Effector CD4-positive, alpha-beta T cell (primary cell): ENCODE results near the gene ARHGAP24.

ENCODE experiments used
- DNase-seq: peaks from one replicate; pipeline ENCODE4 v3.0.0-alpha.2; 2020

ARHGAP24 gene

DNA sequence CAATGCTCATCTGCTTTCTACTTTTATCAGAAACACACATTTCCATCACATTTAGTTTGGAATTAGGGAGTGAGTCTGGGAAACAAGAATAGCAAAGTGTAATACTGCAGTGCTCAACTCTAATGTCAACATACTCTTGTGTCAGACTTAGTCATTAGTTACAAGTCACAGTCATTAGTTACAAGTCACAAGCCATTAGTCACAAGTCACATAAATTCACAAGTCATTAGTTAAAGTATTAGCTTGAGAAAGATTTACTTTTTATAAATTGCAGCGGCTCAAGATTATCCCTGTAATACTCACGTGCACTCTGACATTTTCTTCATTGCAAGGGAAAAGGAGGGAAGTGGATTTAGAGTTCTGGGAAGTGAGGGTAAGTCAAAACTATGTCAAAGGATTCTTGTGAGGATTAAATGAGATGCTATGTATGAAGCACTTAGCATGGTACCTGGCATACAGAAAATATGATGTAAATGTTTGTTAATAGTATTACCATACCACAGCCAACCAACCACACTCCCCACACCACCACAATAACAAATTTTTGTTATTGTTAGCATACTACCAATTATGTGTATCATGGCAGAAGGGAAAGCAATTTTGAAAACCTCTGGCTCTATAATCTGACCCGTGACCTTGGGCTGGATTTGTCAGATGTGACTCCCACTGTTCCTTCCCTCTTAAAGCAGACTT, 116.6 kb downstream of the ARHGAP24 start:
- no peak for DNase-seq

DNA sequence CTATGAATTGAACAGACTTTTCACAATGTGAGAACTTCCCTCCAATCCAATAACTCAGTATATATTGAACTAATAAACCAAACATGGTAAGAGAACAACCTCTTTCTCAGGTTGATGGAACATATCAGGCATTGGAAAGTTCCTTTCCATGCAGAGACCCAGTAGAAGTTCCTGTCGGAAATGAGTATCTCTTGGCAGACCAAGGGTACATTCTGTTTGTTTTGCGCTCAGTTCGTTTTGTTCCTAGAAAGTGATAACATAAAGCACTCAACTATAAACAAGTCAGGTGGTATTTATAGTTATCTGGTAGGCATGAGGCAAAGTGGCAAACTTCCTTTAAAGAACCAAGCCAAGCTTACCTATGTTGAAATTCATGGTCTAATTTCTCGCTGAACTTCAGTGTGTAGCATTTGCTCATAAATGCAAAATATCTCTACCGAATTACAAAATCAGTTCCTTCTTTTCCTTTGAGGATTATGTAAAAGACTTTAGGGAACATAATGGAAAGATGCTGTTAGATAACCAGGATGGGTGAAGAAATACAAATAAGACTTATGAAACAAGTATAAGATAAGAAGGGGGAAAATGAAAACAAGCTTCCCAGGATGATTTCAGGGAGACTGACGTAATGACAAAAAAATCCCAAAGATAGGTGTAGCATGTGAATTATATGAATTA, 120.3 kb downstream of the ARHGAP24 start:
- no peak for DNase-seq

DNA sequence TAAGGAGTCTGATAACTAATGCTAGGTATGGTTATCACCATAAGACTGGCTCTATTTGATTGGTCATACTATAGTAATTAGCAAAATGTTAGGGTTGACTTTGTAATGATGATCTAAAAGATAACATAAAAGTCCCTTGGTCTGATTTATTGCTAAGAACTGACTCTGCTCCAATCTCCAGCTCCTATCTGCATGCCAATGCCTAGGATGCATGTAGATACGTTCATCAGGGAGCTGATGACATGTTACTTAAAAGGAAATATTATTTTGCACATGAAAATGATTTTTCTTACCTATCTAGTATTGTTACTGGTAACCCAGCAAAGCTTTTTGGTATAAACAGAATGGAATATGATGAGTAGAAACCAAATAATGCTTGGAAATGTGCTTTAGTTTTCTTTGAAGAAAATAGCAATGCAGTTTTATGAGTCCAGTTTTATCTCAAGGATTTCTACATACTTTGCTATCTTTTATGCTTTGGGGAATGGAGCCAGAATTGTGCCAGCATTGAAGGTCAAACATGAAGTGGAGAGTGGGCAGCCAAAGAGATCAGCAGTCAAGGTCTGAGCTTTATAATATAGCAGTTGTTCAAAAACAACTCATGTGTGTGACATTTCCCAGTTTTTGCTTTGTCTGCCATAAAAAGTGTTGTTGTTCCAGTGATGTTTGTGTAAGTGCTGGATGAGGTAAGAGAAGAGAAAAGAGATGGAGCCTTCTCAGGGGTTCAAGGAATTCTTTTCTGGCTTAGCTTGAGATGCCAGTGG, 121.0 kb downstream of the ARHGAP24 start:
- no peak for DNase-seq

DNA sequence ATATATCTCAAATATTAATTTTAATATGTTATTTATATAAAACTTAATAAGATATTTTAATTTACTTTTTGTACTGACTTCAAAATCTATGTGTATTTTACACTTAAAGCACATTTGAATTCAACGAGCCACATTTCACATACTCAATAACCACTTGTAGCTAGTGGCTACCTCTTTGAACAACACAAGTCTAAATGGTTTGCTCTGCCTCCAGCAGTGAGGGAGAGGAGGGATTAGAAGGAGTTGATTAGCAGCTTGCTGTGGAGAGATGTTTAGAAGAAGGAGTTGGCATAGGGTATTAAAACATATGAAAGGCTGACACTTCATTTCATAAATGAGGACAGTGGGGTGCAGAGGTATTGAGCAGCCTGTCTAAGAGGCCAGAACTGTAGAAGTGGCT, 124.0 kb downstream of the ARHGAP24 start:
- DNase-seq, result no peak

DNA sequence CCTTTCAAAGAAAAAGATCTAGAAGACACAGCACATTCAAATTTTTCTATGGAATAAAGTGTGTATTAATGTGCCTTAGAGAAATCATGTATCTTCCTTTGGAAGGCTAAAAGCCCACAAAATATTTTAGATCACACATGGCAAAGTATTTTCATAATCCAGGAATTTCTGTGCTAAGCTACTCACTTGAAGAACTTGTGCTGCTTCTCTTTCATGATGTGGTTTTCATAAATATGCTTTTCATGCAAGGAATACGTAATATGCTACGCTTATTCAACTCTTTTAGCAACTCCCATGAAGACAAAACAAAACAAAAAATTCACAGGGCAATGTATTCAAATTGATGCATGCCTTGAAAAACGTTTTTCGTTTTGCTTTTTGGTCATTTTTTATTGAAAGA, 125.6 kb downstream of the ARHGAP24 start:
- DNase-seq, result no peak

DNA sequence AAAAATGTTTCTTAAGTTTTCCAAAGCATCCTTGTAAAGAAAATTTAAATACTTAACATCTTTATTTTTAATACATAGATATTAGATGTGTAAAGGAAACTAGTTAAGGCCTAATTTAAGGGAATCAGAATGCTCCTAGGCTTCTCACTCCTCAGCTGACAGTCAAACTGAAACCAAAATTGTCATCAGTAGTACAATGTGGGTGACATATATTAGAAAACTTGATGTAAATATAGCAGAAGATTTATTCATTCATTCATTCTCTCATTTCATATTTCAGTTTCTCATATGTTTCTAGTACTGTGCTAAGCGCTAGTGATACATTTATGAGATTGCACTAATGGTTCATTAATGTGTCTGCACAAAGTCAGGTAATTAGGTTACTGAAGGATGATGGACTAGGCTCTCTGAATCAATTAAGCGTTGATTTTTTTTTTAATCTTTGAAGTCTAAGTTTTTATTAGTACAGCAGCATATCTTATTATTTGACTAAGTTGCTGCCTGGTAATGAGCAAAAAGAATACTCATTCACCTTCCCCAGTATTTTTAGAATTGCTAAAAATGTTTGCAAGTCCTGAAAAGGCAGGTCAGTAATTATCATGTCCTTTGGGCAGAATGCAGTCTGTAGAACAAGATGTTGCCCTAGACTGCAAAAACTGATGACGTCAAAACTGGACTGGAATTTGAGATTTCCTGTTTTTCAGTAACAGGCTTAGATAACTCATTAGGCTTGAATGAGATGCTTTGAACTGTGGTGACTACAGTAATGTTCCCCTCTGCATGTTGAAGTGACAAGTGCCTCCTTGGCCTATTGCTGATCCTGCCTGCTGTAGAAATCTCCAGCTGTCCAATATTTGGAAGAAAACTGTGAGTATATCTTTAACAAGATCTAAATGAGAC, 128.7 kb downstream of the ARHGAP24 start:
- DNase-seq, result no peak

DNA sequence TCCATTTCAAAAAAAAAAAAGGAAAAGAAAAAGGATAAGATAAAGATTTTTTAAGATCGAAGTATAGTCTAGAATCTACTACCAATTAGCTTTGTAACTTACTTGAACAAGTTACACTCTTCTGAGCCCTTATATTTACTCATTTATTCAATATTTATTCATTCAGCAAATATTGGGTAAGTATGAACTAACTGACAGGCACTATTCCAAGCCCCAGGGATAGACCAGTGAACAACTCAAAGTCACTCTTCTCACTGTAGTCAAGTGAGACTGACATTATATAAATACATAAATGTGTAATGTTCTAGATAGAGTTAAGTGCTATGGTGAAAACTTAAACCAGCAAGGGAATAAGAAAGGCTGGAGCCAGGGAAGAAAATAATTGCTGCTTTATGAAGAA, 131.6 kb downstream of the ARHGAP24 start:
- no peak for DNase-seq

DNA sequence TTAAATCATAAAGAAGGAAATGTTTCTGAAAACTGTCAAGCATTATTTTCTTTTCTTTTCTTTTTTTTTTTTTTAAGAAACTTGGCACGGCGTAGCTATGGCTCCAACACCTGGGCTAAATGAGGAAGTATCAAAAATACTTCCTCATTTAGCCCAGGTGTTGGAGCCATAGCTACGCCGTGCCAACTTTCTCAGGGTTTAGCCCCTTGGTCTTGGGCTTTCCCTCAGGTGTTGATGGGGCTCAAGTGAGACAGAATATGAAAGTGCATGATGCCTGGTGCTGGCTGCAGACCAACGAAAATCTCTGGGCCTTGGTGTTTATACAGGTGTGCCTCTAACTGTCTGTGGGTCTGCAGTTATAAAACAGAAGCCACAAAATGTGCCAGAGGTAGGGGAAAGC, 132.7 kb downstream of the ARHGAP24 start:
- no peak for DNase-seq

DNA sequence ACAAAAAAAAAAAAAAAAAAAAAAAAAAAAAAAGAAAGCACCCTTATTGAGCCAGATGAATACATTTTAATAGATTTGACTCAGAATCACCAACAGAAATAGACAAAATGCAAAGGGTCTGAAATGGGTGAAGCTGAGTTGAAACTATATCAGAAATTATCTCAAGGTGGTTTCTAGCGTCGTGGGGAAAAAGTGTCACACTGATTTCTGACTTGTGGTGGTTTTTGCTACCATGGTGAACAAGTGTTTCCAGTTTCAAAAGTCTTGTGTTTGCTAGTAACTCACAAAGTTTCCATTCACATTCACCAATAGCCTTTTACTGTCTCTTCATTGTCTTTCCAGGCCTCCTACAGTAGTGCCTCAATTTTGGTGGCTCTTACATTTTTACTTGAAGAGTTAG, 135.5 kb downstream of the ARHGAP24 start:
- no peak for DNase-seq

DNA sequence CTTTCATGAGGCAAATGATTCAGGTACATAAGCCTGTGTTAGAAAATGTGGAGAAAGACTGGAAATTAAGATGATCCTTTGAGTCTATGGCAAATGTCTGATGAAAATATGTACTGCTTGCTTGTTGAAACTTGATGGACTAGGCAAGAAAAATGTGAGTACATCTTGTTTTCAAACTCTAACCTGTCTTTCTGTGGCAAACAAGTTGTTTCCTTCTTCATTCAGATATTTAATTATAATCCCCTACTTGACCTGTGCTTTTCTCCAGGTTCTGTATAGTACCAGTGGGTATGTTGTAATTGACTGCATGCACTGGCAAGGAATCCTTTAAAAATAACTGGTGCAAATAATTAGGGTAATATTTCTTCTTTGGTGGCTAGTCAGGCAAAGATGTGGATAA, 136.7 kb downstream of the ARHGAP24 start:
- no peak for DNase-seq

DNA sequence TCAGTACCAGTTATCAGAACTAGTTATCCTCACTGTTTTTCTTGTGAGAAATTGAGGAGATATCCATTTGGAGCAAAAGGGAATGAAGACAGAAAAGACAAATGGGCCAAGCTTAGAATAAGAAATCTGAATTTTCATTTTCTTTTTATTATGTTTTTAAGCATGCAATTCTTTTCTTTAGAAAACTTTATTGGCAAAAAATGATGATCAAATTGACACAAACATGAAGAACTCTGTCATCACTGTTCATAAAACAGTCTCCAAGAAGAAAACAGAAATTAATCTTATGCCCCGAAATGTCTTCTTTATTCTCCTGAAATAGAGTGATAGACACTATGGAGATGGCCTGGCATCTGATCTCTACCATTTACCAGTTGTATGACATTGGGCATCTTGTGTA, 139.0 kb downstream of the ARHGAP24 start:
- DNase-seq, result no peak

DNA sequence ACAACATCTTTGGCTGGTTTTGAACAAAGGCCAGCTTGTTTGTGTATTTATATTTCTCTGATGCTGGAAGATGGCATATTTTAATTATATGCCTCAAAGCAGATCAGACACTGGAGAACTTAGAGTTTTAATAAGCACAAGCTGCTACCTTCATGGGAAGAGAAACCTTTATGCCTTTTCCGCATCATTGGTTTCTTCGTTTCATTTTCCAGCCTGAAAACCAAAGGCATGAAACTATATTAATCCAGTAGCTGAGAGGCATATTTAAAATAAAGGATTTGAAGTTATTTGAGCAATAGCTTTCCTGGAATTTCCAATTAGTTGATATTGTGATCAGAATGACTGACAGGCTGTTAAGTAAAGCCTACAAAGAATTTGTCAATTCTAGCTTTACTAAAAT, 141.0 kb downstream of the ARHGAP24 start:
- no peak for DNase-seq

DNA sequence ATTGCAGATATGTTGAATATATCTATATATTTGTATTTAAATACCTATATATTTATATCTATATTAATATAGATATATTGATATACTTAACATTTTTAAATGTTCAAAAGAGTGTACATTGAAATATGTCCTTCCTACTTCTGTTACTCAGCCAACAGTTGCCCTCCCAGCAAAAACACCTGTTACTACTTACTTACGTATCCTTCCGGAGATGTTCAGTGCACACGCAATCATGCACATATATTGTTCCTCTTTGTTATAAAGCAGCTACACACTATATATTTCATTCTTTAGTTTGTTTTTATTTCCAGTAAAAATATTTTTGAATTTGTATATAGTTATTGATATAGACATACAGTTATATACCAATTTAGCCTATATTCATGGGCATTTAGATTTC, 142.3 kb downstream of the ARHGAP24 start:
- DNase-seq, result no peak

DNA sequence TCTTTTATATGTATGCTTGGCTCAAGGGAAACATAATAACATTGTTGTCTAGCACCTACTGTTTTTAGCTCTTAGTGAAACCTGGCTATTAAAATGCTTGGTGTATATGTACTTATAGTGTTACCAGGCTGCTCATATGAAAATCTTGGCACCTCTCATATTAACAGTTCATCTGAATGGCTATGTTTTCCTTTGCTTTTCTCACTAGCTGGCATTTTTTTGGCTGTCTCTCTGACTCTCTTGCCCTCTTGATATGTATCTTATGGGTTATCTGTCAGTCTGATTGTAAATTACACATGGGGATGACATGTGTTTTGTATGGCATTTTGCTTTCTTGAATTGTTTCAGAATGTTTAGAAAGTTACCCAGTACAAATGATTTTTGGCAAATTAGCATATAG, 158.0 kb downstream of the ARHGAP24 start:
- DNase-seq, result no peak

DNA sequence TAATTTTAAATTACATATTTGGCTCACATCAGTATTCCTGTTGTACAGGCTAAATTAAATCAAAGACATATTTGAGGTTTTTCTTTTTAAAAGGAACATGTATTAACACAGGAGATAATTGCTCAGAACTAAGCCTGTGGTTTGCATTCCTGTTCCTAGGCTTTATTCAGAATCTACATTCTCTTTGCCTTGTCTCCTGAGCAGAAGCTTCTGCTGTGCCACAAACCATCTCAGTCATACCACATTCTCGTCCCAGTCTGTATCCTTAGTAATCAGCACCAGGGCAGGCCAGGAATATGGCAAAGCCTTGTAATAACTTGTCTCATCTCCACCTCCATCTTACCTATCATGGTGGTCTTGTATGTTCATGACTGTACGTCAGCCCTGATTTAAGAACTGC, 162.8 kb downstream of the ARHGAP24 start:
- no peak for DNase-seq

DNA sequence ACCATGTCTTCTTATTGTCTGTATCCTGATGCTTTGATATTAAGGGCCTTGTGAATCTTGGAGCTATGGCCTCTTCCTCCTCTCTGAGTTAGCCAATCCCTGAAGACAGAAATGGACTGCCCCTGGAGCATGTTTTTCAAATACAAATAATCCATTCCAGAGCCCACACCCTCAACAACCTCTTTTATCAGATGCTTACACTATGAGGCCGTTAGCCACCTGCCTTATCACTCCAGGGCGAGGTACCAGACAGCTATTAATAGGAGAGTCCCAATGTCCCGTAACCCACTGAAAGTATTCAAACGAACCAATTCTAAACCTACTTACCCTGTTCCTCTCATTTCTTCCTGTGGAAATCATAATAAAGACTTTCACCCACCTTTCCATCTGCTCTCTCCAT, 165.0 kb downstream of the ARHGAP24 start:
- no peak for DNase-seq

DNA sequence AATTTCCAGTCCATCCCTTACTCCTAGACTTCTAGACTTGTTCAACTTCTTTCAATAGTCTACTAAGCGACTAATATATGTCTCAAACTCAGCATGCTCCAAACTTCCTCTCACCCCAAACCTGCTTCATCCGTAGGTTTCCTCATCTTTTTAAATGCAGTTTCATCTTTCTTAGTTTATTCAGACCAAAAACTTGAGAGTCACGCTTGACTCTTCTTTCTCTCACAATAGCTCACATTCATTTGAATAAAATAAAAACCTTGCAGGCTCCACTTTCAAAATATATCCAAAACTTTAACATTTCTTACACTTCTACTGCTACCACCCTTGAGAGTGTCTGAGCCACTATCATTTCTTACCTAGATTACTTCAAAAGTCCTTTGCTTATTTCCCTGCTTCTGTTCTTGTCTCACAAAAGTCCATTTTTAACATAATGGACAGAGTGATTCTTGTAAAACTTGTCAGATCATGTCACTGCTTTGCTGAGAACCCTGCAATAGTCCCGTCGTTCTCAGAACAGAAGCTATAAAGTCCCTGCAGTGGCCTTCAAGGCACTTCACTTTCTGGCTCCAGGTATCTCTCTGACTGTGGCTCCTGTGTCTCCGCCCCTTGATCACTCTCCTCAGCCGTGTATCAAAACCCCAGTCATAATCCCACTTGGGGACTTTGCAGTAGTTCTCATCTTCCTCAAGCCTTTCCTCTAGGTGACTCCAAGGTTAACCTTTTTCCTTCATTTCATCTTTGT, 167.6 kb downstream of the ARHGAP24 start:
- no peak for DNase-seq

DNA sequence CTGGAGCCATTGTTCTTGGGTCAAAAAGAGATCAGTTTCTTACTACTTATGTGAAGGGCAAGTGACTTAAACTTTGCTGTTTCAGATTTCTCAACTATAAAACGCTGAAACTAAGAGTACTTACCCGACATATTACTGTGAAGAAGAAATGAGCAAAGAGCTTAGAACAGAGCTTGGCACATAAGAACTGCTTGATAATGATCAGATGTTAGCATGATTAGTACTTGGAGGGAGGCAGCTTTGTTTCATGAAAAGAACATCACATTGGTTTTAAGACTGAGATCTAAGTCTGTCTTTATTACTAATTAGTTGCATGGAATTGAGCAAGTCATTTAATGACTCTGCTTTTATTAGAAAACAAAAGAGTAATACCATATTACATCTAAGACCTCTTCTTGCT, 169.1 kb downstream of the ARHGAP24 start:
- no peak for DNase-seq

DNA sequence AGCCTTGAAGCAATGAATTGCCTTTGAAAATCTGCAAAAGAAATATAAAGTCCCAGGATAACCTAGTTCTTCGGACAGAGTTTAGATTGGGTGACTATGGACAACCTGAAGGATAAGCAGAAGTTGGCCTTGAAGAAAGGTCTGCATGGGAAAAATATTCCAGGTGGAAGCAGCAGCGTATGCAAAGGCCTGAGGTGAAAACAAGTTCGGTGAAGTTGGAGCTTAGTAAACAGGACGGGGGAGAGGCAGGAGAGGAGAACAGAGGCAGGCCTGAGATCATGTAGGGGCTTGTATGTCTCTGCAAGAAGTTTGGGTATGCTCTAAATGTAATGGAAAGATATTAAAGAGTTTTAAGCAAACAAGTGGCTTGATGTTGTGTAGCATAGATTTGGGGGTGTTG, 176.0 kb downstream of the ARHGAP24 start:
- DNase-seq, result no peak

DNA sequence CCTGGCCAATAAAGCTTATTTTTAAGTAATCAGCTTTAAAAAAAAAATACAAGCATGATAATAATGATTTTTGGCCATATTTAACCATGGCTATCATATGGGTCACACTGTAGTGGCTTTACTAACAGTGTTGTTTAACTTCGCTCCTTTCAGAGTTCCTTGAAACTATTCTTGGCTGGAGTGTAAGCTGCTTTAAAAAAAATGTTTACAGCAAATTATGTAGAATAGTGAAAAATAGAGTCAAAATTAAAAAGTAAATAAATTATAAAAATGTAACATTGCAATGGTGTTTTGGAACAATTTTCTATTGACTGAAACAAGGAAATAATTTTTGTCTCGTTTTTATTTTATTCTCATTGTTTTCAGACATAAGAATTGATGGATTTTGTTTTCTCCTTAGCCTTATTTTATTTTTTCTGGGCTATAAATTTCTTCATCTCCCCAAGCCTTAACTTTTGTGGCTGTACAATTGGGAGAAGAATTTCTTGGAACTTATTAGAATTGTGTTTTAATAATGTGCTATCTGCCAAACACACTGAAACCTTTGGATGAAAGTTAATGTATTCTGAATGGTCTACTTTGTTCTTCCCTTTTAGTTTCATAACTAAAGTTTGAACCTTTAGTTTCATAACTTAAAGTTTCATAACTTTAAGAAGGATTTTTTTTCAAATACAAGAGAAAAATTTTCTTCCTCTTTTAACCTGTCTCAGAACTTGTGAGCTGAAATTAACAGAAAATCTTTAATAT, 182.0 kb downstream of the ARHGAP24 start:
- DNase-seq, result no peak

DNA sequence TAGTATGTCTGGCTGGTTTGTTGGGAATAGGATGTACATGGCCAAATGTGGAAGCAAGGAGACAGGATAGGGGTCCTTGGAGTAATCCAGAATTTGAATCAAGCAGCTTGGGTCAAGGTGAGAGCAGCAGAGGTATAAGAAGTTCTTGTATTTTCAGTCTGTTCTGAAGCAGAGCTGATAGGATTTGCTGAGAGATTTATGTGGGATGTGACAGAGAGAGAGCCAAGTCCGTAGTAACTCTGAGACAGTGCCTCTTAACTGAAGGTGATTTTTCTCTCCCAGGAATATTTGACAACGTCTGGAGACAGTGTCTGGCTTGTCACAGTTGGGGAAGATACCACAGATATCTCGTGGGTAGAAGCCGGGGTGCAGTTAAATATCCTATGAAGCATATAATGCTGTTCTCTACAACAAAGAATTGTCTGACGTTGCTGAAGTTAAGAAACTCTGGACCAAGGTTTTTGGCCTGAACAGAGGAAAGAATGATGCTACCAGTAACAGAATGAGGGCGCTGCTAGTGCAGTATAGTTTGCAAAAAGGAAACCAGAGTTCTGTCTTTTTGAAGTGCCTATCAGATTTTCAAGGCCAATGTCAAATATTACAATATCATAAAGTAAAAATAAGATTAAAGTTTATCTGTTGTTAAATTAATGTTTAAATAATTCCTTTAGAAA, 184.0 kb downstream of the ARHGAP24 start:
- no peak for DNase-seq
